ENCODE results near the gene TRDN.

- TF ChIP-seq ZNF274 (IDR thresholded peaks at IDR 0.05; ENCODE audit: low read depth, low read length) (no peak), YY1 (IDR thresholded peaks at IDR 0.05; ENCODE audit: insufficient read depth, insufficient read length) (no peak)
Measured at GRCh38 chr6:123509112-123509511, 127.6 kb downstream of the TRDN start.

All from NT2/D1 (cell line).